ENCODE data around the gene ARL6IP6. TPM values are rescaled to one million over a fixed set of nuclear protein-coding genes. Genes with fewer than 3 reads are reported as not detected.
"Not testable (repeated sequence)": the region's sequence is repeated elsewhere in the genome, so short reads cannot be mapped to it uniquely, and the experiment has no call there.

ARL6IP6 gene
- total RNA-seq, 1 experiment from 2014 or later = 37.3 TPM

- DNase-seq (ENCODE audit: low read depth) = not testable (repeated sequence)
These were observed 4.2 kb downstream of the ARL6IP6 start for GRCh38 chr2:152722639-152723038.

GRCh38 chr2:152723918-152724317 is 5.5 kb downstream of the ARL6IP6 start:
- no peak for DNase-seq (ENCODE audit: low read depth)

GRCh38 chr2:152729844-152730243 is 11.4 kb downstream of the ARL6IP6 start:
- no peak for DNase-seq (ENCODE audit: low read depth)

GRCh38 chr2:152730591-152731333 is 12.3 kb downstream of the ARL6IP6 start:
- no peak for DNase-seq (ENCODE audit: low read depth)

GRCh38 chr2:152737509-152737908 is 19.1 kb downstream of the ARL6IP6 start:
- DNase-seq (ENCODE audit: low read depth) = not testable (repeated sequence)

- no peak for DNase-seq (ENCODE audit: low read depth)
These were observed 20.0 kb downstream of the ARL6IP6 start for GRCh38 chr2:152738438-152738837.

- not testable (repeated sequence) for DNase-seq (ENCODE audit: low read depth)
These were observed 21.3 kb downstream of the ARL6IP6 start for GRCh38 chr2:152739705-152740104.

- peak; percentile 16 for DNase-seq (ENCODE audit: low read depth)
These were observed 22.4 kb downstream of the ARL6IP6 start for GRCh38 chr2:152740743-152741328.

GRCh38 chr2:152743002-152743401 is 24.6 kb downstream of the ARL6IP6 start:
- DNase-seq (ENCODE audit: low read depth) = no peak

- DNase-seq (ENCODE audit: low read depth) = peak; percentile 28
These were observed 29.3 kb downstream of the ARL6IP6 start for GRCh38 chr2:152747751-152748150.

- DNase-seq (ENCODE audit: low read depth) = no peak
These were observed 36.6 kb downstream of the ARL6IP6 start for GRCh38 chr2:152755029-152755428.

- no peak for DNase-seq (ENCODE audit: low read depth)
These were observed 41.1 kb downstream of the ARL6IP6 start for GRCh38 chr2:152759290-152760072.

- DNase-seq (ENCODE audit: low read depth) = no peak
These were observed 42.8 kb downstream of the ARL6IP6 start for GRCh38 chr2:152761214-152761613.

- DNase-seq (ENCODE audit: low read depth) = no peak
These were observed 43.8 kb downstream of the ARL6IP6 start for GRCh38 chr2:152762202-152762601.

GRCh38 chr2:152763208-152763607 is 44.8 kb downstream of the ARL6IP6 start:
- DNase-seq (ENCODE audit: low read depth) = not testable (repeated sequence)

GRCh38 chr2:152763651-152764050 is 45.2 kb downstream of the ARL6IP6 start:
- DNase-seq (ENCODE audit: low read depth) = no peak

- DNase-seq (ENCODE audit: low read depth) = no peak
These were observed 48.5 kb downstream of the ARL6IP6 start for GRCh38 chr2:152766928-152767327.

- no peak for DNase-seq (ENCODE audit: low read depth)
These were observed 62.8 kb downstream of the ARL6IP6 start for GRCh38 chr2:152781175-152781574.

- DNase-seq (ENCODE audit: low read depth) = no peak
These were observed 63.8 kb downstream of the ARL6IP6 start for GRCh38 chr2:152782171-152782570.

- DNase-seq (ENCODE audit: low read depth) = no peak
These were observed 72.5 kb downstream of the ARL6IP6 start for GRCh38 chr2:152790883-152791282.

- no peak for DNase-seq (ENCODE audit: low read depth)
These were observed 73.6 kb downstream of the ARL6IP6 start for GRCh38 chr2:152791979-152792378.

GRCh38 chr2:152792974-152793373 is 74.6 kb downstream of the ARL6IP6 start:
- DNase-seq (ENCODE audit: low read depth) = no peak

- no peak for DNase-seq (ENCODE audit: low read depth)
These were observed 78.5 kb downstream of the ARL6IP6 start for GRCh38 chr2:152796941-152797340.

Data from Daoy (cell line).